IPS DF 4.7 (cell line): Measurements from ENCODE around the gene TBX6.
"Not testable (repeated sequence)": the region's sequence is repeated elsewhere in the genome, so short reads cannot be mapped to it uniquely, and the experiment has no call there.

Experiments used
- DNase-seq: peaks from one replicate; pipeline ENCODE4 v3.0.0-alpha.2; 2013; ENCODE audit warnings: low spot score; ENCODE audit errors: extremely low read depth

TBX6 gene, protein sequence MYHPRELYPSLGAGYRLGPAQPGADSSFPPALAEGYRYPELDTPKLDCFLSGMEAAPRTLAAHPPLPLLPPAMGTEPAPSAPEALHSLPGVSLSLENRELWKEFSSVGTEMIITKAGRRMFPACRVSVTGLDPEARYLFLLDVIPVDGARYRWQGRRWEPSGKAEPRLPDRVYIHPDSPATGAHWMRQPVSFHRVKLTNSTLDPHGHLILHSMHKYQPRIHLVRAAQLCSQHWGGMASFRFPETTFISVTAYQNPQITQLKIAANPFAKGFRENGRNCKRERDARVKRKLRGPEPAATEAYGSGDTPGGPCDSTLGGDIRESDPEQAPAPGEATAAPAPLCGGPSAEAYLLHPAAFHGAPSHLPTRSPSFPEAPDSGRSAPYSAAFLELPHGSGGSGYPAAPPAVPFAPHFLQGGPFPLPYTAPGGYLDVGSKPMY

DNA sequence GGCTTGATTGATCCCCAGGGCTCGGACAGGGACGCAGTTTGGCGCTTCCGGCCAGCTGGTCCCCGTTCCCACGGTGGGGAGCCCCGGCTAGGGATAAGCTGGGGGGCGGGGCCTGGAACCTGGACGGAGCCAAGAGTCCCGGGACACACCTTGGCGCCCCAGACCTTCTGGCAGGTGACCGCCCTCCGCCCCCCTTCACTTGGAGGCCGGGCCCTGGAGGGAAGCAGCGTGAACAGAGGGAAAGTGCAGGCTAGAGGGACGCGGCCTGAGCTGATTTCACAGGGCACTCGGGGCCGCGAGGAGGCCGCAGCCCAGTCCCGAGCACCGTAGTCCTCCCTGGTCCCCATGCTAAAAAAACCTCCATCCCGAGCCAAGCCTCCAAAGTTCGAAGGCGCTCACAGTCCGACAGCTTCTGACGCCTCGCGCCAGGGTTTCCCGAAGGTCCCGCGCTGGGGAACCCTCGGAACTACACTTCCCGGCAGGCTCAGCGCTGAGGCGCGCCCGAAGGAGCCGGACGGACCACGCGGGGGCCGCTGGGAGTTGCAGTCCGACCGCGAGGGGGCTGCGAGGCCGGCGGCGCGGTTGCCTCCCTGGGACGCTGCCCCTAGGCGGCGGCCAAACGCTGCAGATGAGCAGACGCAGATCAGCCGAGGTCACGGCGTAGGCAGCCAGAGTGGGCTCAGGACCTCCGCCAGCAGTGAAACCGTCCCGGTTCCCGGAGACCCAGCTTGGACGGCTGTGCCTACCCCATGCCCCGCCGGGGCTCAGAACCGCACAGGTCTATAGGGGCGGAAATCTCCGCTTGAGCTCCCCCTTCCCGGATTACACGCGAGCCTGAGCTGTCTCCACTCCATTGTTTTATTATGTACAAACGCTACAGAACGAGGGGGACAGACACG, at the start of gene TBX6:
TSS of gene TBX6 (minus strand) at position 451 of the 899 bp plus-strand sequence. CDS start 731 bp downstream, outside the sequence.
- DNase-seq = no peak

DNA sequence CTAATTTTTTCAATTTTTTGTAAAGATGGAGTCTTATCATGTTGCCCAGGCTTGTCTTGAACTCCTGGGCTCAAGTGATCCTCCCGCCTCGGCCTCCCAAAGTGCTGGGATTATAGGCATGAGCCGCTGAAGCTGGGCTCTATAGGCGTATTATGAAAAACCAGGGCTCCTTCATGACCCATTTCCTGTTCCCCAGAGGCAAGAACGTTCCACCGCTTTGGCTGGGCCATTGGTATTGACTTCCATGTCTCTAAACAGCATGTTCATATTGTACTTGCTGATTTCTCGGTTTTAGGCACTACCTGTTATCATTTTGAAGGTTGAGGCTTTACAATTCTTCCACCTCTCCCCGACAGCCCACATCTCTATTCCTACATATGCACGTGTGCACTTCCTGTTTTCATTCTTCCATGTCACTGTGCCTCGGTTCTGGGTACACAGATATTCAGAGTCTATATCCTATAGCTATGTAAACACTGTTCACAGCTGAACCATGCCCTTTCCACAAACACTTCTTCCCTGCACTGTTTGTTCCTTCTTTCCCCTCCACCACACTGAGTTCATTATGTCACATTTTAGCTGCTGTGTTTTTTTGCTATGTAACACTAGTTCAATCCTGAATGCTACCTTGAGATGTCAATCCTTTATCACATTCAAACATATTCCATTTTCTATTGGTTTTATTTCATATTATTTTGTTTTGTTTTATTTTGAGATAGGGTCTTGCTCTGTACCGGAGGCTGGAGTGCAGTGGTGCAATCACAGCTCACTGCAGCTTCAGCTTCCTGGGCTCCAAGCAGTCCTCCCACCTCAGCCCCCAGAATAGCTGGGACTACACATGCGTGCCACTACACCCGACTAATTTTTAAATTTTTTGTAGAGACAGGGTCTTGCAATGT, 48.1 kb upstream of the TBX6 start:
- no peak for DNase-seq

DNA sequence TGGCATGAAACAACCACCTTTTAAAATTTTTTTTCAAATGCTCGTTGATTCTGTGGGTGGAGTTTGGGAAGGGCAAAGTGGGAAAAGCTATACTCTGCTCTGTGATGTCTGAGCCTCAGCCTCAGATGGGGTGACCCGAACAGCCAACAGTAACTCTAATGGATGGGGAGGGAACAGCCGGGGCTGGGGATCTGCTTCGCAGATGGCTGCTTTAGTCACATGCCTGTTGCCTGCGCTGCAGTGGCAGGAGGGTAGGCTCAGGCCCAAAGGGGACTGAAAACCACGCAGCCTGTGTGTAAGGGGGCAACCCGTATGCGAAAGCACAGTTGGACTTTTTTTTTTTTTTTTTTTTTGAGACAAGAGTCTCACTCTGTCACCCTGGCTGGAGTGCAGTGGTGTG, 46.2 kb upstream of the TBX6 start:
- DNase-seq = no peak

DNA sequence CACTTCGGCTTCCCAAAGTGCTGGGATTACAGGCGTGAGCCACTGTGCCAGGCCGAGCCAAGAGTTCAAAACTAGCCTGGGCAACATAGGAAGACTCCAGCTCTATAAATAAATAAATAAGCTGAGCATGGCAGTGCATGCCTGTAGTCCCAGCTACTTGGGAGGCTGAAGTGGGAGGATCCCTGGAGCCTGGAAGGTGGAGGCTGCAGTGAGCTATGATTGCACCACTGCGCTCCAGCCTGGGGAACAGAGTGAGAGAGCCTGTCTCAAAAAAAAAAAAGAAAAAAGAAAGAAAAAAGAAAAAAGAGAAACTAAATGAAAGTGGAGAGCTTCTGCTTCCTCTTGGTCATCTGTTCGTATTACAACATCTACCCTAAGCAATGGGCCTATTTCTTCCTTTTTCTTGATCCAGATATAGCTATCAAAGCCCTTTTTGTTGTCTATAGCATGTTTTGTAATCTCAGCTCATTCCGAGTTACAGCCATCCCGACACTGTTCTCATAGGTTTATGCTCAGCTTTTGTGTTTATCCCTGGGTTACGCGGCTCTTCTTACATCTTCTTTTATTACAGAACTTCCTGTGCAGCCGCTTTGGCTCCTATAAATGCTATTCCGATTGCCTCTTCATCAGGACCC, 45.4 kb upstream of the TBX6 start:
- no peak for DNase-seq

DNA sequence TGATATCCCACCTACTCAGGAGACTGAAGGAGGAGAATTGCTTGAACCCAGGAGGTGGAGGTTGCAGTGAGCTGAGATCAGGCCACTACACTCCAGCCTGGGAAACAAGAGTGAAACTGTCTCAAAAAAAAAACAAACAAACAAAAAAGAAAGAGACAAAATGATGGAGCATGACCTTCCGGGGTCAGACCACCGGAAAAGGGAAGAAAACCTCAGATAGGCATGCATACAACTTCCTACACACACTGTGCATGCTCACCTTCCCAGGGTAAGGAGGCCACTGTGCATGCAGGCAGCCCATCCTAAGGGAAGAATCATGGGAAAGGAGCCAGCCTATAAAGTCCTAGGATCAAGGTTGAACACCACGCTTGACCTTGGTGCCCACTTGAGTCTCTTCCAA, 40.9 kb upstream of the TBX6 start:
- DNase-seq = no peak

DNA sequence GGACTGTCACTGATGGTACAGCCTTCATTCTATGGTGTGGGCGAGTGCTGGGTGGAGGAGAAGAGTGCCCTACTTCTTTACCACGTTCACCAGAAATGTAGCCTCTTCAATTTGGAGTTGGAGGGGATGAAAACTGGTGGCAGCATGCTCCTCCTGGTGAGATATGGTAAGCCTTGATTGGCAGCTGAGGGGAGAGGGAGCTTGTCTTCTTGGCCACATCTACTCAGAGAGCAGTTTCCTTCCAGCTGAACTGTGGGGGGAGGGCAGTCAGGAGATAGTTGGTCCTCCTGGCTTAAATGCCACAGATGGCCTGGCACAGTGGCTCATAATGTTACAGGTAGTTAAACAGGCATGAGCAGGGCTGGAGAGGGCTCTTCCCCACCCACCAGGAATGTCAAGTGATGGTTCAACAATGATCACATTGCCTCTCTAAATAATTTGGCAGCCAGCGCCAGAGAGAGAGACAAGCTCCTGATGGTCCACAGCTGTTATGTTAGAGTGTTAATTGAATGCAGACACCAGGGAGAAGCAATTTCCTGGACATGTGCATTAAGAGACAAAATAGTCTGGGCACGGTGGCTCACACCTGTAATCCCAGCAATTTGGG, 40.2 kb upstream of the TBX6 start:
- no peak for DNase-seq

DNA sequence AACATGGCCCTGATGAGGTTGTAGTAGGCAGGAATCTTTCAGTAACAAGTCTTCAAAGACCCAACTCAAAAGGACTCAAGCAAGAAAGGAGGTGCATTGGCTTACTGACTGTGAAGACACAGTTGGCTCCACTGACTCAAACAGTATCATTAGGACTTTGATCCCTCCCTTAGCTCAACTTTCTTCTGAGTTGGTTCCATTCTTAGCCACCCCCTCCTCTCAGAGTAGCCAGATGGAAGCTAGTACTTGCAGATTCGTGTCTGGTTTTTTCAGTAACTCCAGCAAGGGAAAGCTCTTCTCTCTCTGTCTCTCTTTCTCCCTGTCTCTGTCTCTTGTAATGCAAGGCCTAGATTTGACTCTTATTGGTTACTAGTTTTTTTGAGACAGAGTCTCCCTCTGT, 36.3 kb upstream of the TBX6 start:
- DNase-seq = no peak

DNA sequence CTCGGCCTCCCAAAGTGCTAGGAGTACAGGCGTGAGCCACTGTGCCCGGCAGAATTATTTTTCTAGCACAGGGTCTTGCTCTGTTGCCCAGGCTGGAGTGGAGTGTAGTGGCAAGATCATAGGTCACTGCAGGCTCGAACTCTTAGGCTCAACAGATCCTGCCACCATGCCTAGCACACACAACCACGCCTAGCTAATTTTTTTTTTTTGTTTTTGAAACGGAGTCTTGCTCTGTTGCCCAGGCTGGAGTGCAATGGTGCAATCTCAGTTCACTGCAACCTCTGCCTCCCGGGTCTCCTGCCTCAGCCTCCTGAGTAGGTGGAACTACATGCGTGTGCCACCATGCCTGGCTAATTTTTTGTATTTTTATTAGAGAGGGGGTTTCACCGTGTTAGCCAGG, 34.0 kb upstream of the TBX6 start:
- DNase-seq = not testable (repeated sequence)

DNA sequence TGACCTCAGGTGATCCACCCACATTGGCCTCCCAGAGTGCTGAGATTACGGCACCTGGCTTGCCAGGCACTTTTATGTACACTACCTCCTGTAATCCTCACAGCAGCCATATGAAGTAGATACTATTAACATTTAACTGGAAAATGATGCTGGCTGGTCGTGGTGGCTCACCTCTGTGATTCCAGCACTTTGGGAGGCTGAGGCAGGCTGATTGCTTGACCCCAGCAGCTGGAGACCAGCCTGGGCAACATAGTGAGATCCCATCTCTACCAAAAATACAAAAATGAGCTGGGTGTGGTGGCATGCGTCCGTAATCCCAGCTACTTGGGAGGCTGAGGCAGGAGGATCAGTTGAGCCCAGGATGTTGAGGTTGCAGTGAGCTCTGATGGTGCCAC, 33.3 kb upstream of the TBX6 start:
- no peak for DNase-seq

DNA sequence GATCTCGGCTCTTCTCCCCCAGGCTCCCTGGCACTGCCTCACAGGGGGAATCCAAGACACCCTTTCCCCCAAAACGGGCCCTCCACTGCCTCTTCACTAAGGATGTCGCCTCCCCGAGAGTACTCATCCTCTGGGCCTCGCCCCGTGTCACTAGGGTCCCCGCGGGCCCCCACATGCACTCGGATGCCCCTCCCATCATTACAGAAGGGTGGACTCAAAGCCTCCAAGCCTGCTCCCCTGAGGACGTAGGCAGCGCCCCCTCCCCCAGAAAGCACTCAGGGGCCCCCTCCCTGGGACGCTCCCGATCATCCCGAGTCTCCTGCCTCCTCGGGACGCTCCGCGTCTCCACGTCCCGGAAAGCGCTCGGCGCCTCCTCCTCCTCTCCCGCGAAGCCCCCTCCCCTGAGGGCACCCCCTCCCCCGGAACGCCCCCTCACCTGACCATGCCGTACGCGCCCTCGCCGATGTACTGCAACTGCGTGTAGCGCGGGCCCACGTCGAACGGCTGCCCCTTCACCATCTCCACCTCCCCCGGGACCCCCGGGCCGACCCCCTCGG, 31.0 kb upstream of the TBX6 start:
- no peak for DNase-seq

DNA sequence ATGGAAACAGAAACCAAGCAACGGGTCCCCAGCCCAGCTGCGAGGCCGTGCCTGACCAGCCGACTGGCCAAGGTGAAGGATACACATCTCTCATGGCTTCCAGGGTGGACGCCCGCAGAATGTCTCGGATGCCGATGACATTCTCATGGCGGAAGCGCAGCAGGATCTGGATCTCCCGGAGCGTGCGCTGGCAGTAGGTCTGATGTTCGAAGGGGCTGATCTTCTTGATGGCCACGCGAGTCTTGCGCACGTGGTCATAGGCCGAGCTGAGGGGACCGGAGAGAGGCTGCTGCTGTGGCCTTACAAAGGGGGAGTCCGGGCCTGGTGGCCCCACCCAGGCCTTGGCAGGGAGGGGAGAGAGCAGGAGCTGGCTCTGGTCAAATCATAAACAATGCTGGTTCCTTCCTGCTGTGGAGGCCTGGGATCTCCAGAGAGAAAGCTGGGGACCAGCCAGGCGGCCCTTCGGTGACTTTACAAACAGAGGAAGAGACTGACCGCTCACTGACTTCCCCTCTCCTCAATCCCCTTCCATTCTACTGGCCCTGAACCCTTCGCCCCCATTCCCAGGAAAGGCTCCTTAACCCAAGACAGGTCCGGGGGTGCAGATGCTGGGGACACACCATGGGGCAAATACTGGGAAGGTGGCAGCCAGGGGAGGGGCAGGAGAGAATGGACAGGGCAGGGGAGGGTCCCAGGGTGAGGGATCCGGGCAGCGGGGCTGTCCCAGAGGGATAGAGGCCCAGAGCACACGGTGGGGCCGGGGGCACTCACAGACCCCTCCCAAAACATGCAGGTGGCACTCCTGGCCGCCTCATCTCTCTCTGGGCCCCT, 30.2 kb upstream of the TBX6 start:
- no peak for DNase-seq

DNA sequence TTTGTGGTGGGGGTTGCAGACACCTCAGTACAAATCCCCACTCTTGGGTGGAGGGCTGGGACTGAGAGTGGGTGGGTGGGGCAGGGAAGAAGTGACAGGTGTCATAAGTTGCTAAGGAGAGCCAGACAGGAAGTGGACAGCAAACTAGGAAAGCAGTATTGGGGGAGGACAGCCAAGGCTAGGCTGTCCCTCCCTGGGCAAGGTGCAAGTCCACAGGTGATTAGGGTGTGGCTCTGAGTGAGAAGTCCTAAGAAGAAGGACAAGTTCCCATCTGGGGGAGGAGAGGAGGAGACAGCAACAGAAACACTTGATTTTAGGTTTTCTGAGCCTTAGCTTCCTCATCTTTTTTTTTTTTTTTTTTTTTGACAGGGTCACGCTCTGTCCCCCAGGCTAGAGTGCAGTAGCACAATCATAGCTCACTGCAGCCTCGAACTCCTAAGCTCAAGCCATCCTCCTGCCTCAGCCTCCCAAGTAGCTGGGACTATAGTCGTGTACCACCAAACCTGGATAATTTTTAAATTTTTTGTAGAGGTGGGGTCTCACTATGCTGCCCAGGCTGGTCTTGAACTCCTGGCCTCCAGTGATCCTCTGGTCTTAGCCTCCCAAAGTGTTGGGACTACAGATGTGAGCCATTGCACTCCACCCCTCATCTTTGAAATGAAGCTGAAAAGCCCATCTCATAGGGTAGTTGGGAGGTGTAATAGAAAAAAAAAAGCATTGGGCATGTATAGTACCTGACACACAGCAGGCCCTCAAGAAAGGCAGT, 28.8 kb upstream of the TBX6 start:
- DNase-seq = no peak

DNA sequence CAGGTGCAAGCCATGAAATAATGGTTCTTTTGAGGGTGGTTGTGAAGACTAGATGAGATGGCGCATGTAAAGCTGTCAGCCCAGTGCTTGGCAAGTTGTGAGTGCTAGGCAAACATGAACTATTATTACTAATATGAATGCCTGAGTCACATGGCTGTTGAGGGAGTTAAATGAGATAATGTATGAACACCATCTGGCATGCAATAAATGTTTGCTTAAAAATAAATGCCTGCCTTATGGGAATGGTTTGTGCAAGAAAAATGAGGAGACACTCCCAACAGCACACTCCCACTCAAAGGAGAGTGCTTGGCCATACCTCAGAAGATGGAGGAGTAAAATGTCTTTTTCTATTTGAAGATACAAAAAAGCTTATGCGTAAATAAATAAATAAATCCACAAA, 27.7 kb upstream of the TBX6 start:
- DNase-seq = no peak

DNA sequence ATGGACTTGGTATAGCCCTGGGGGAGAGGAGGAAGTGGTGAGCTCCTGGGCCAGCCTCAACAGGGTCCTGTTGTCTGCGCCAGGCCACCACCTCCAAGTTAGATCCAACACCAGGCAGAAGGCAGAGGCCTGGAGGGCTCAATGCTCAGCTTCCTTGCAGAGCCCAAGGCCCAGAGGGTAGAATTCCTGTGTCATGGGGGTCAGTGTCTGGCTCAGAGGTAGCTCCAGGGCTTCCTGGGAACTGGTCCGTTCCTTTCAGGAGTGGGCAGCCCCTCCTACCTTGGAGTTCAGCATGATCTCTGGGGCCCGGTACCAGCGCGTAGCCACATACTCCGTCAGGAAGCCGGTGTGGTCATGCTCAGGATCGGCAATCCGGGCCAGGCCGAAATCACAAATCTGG, 26.0 kb upstream of the TBX6 start:
- no peak for DNase-seq

DNA sequence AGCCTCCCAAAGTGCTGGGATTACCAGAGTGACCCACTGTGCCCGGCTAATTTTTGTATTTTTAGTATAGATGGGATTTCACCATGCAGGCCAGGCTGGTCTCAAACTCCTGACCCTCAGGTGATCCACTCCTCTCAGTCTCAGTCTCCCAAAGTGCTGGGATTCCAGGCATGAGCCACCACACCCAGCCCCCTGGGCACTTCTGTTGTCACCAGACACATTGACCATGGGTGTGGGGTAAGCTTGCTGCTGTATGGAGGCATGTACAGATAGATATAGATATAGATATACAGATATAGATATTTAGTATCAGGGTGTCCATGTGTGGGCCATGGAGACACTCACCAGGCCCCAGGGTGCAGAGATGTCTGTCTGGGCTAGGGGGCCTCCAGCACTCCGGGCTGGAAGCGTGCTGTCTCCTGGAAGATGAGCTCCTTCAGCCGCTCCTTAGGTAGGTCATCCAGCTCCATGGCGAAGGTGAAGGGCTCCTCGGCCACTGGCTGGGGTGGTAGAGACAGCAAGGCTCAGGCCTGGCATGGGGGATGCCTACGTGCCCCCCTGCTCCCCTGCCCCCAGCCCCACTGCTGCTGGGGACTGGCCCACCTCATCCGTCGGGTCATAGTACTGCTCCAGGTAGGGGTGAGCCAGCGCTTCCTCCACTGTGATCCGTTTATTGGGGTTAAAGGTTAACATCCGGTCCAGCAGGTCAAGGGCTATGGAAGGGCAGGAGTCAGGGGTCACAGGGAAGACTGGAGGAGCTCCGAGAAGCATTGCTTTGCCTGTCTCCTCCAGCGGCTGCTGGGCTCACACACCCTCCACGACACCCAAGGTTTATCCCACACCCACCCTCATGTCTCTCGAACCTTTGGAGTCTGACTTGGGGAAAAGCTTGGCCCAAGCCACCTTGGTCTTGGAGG, 24.8 kb upstream of the TBX6 start:
- DNase-seq = no peak

DNA sequence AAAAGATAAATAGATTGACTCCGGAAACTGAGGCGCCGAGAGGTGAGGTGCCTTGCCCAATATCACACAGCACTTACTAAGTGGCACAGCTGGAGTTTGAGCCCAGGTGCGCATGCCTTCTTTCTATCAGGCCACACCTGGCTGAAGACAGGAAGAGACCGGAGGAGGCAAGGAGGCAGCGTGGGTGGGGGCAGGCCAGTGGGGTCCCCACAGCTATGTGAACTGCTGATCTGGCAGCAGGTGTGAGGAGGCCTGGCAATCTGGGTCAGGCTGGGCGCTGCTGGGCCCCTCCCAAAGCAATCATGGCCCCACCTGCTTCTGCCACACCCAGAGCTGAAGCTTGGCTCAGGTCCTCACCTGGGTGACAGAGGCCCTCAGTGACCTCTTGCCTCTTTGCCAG, 23.5 kb upstream of the TBX6 start:
- DNase-seq = no peak

DNA sequence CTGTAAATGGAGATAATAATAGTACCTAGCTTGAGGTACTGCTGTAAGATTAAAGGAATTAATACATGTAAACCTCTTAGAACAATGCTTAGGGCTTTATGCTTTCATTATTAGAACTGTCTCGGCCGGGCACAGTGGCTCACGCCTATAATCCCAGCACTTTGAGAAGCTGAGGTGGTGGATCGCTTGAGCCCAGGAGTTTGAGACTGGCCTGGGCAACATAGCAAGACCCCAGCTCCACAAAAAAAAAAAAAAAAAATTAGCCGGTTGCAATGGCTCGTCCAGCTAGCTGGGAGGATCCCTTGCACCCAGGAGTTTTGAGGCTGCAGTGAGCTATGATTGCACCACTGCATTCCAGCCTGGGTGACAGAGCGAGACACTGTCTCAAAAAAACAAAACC, 23.1 kb upstream of the TBX6 start:
- DNase-seq = not testable (repeated sequence)

DNA sequence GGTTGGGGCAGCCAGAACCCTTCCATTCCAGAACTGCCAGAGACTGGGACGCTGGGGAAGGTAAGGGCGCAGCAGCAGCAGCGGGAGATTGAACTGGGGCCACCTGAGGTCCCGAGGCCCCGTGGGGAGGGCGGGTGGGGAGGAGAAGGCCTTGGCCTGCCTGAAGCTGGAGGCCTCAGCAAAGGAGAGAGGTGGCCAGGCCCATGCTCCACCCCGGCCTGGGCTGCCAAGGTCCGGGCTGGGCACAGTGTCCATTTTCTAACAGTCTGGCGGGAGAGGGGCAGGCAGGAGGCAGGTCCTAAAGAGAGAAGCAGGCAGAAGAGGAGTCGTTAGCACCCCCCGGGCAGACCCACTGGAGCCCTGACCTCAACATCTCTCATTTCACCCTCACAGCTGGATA, 22.7 kb upstream of the TBX6 start:
- DNase-seq = no peak
